Measurements from ENCODE around the gene OR9Q1.
"Not testable (repeated sequence)": the region's sequence is repeated elsewhere in the genome, so short reads cannot be mapped to it uniquely, and the experiment has no call there.

OR9Q1 gene

GRCh38 chr11:58188770-58189169 is 165.1 kb downstream of the OR9Q1 start, which contains the start of gene OR9Q2:
Gene OR9Q2, plus strand, starts transcription at chr11:58189070. Its CDS starts 1,421 bp downstream, at chr11:58190491.
- no peak for FAIRE-seq
- no peak for DNase-seq (ENCODE audit: insufficient read length, low spot score)
- no peak for TF ChIP-seq CTCF (IDR thresholded peaks at IDR 0.05; ENCODE audit: insufficient read depth, missing control alignments)

- no peak for TF ChIP-seq CTCF (IDR thresholded peaks at IDR 0.05; ENCODE audit: insufficient read depth, missing control alignments)
- FAIRE-seq = no peak
- DNase-seq (ENCODE audit: insufficient read length, low spot score) = no peak
These were observed 168.5 kb downstream of the OR9Q1 start for GRCh38 chr11:58192229-58192628.

- DNase-seq (ENCODE audit: insufficient read length, low spot score) (no peak), FAIRE-seq (no peak)
- no peak for TF ChIP-seq CTCF (IDR thresholded peaks at IDR 0.05; ENCODE audit: insufficient read depth, missing control alignments)
These were observed 169.7 kb downstream of the OR9Q1 start for GRCh38 chr11:58193391-58193790.

DNA sequence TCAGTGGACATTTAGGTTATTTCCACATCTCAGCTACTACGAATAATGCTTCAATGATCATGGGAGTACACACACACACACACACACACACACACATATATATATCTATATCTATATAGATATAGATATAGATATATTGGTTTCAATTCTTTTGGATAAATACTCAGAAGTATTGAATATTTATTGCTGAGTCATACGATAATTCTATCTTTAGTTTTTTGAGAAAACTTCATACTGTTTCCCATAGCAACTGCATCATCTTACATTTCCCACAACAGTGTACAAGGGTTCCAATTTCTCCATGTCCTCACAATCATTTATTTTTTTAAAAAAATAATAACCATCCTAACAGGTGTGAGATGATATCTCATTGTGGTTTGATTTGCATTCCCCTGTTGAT is 172.3 kb downstream of the OR9Q1 start:
- no peak for TF ChIP-seq CTCF (IDR thresholded peaks at IDR 0.05; ENCODE audit: insufficient read depth, missing control alignments)
- DNase-seq (ENCODE audit: insufficient read length, low spot score) (no peak), FAIRE-seq (no peak)

- FAIRE-seq = no peak
- TF ChIP-seq CTCF (IDR thresholded peaks at IDR 0.05; ENCODE audit: insufficient read depth, missing control alignments) = no peak
These were observed 175.6 kb downstream of the OR9Q1 start for GRCh38 chr11:58199271-58199670.

DNA sequence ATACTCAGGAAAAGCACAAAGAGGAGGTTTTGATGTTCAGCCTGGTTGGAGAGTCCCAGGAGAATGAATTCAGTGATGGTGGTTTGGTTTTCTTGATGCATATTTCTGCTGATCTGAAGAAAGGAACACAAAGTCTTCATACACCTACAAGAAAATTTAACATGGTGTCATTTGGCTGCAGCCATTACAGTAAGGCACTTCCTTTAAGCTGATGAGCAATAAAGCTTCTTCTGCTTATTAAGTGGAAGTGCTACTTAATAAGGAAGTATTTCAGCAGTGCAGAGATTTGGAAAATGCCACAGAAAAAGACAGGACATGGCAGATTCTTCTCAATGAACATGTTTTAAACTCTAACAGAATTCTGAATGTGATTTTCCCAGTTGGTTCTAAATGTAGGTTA is 180.4 kb downstream of the OR9Q1 start, which contains the start of gene OR1S2:
TSS of gene OR1S2 (minus strand) at position 101 of the 400 bp plus-strand sequence. CDS start at position 101, 0 bp downstream.
- no peak for TF ChIP-seq CTCF (IDR thresholded peaks at IDR 0.05; ENCODE audit: insufficient read depth, missing control alignments)
- DNase-seq (ENCODE audit: insufficient read length, low spot score) (no peak), FAIRE-seq (no peak)

More at GRCh38 chr11:58199271-58199670, 175.6 kb downstream of the OR9Q1 start:
- DNase-seq (ENCODE audit: insufficient read length, low spot score) = no peak

GRCh38 chr11:58212420-58212819 is 188.7 kb downstream of the OR9Q1 start, which contains the start of gene OR1S1:
Gene OR1S1, plus strand, starts transcription at chr11:58212720.
- DNase-seq (ENCODE audit: insufficient read length, low spot score); FAIRE-seq: not testable (repeated sequence)

GRCh38 chr11:58216476-58216875 is 192.8 kb downstream of the OR9Q1 start:
- FAIRE-seq (no peak), DNase-seq (ENCODE audit: insufficient read length, low spot score) (no peak)
- no peak for TF ChIP-seq CTCF (IDR thresholded peaks at IDR 0.05; ENCODE audit: insufficient read depth, missing control alignments)

Measured in D721Med (cell line).